IMR-90 (cell line): Measurements from ENCODE around the gene PCGF3. TPM values are rescaled to one million over a fixed set of nuclear protein-coding genes. Genes with fewer than 3 reads are reported as not detected.

Experiments used
- ATAC-seq: fragments of 200-7000 bp; cut with Tn5 transposase; 2 replicates; pipeline ENCODE4 v1.9.1; 2020; ENCODE audit warnings: low read depth, mild to moderate bottlenecking, moderate library complexity
- BruUV-seq: library from RNA; stranded (reverse); fragments of 400-500 nt; replicated peaks from 2 replicates; lab custom pipeline; 2021; lab: Mats Ljungman, UMichigan
- CTCF ChIA-PET: fragments of 300-600 bp; formaldehyde crosslinking; extraction: SDS; loops from one replicate; lab custom pipeline; 2021; ENCODE audit warnings: antibody characterized with exemption; lab: Yijun Ruan, JAX
- POLR2A ChIA-PET: fragments of 300-600 bp; sonication (Branson Sonifier 250); formaldehyde crosslinking; loops from one replicate; lab custom pipeline; 2022; ENCODE audit warnings: antibody characterized with exemption; ENCODE audit not compliant: unreplicated experiment; lab: Charles Lee
- DNase-seq: peaks from one replicate; pipeline ENCODE4 v3.0.0; 2013
- H2AFZ ChIP-seq: replicated peaks from 2 replicates; pipeline ENCODE3; 2013; ENCODE audit warnings: low read length, mild to moderate bottlenecking; ENCODE audit not compliant: poor library complexity
- H2AK5ac ChIP-seq: 2 replicates; pipeline ENCODE4 v1.6.1; 2013; ENCODE audit warnings: low read depth, low read length, inconsistent platforms
- H2AK9ac ChIP-seq: replicated peaks from 2 replicates; pipeline ENCODE3; 2013; ENCODE audit warnings: mild to moderate bottlenecking, low read depth, low read length, moderate library complexity; ENCODE audit not compliant: poor library complexity
- H2BK120ac ChIP-seq: 2 replicates; pipeline ENCODE4 v1.6.1; 2013; ENCODE audit warnings: low read depth, low read length, inconsistent platforms
- H2BK15ac ChIP-seq: 3 replicates; pipeline ENCODE4 v1.6.1; 2013; ENCODE audit warnings: low read depth, low read length, inconsistent platforms
- H2BK20ac ChIP-seq: 2 replicates; pipeline ENCODE4 v1.6.1; 2013; ENCODE audit warnings: low read depth, mild to moderate bottlenecking, inconsistent platforms, low read length, moderate library complexity
- H2BK5ac ChIP-seq: 2 replicates; pipeline ENCODE4 v1.6.1; 2013; ENCODE audit warnings: mild to moderate bottlenecking, low read depth, low read length, inconsistent platforms; ENCODE audit not compliant: poor library complexity, severe bottlenecking
- H3K14ac ChIP-seq: replicated peaks from 2 replicates; pipeline ENCODE4 v1.6.1; 2013; ENCODE audit warnings: low read depth, low read length, inconsistent platforms
- H3K18ac ChIP-seq: 2 replicates; pipeline ENCODE4 v1.6.1; 2013; ENCODE audit warnings: low read depth, low read length, control low read depth
- H3K23ac ChIP-seq: 2 replicates; pipeline ENCODE4 v1.6.1; 2013; ENCODE audit warnings: low read depth, low read length, inconsistent platforms
- H3K27ac ChIP-seq: 2 replicates; pipeline ENCODE4 v1.5.1; 2013; ENCODE audit warnings: mild to moderate bottlenecking, control low read depth, low read length; ENCODE audit not compliant: insufficient read depth
- H3K27me3 ChIP-seq: 2 replicates; pipeline ENCODE4 v1.6.1; 2013; ENCODE audit warnings: low read length; ENCODE audit not compliant: control insufficient read depth, insufficient read depth
- H3K36me3 ChIP-seq: 2 replicates; pipeline ENCODE4 v1.6.1; 2013; ENCODE audit warnings: low read length, mixed read lengths; ENCODE audit not compliant: control insufficient read depth, insufficient read depth
- H3K4ac ChIP-seq: 2 replicates; pipeline ENCODE4 v1.6.1; 2013; ENCODE audit warnings: low read depth, low read length, inconsistent platforms
- H3K4me1 ChIP-seq: 2 replicates; pipeline ENCODE4 v1.6.1; 2013; ENCODE audit warnings: low read length, mixed read lengths; ENCODE audit not compliant: control insufficient read depth, insufficient read depth
- H3K4me2 ChIP-seq: 2 replicates; pipeline ENCODE4 v1.6.1; 2013; ENCODE audit warnings: low read depth, mild to moderate bottlenecking, control low read depth, low read length, moderate library complexity
- H3K4me3 ChIP-seq: 2 replicates; pipeline ENCODE4 v1.5.1; 2013; ENCODE audit warnings: low read depth, mild to moderate bottlenecking, control low read depth, low read length, moderate library complexity; ENCODE audit not compliant: insufficient read depth
- H3K56ac ChIP-seq: 2 replicates; pipeline ENCODE4 v1.6.1; 2013; ENCODE audit warnings: low read length, inconsistent platforms; ENCODE audit not compliant: insufficient read depth; ENCODE audit errors: extremely low read depth
- H3K79me1 ChIP-seq, 2 experiments: 2 replicates each; pipeline ENCODE4 v1.6.1; 2013; ENCODE audit warnings: low read length in 2 of 2, inconsistent platforms in 1 of 2, low read depth in 1 of 2
- H3K9ac ChIP-seq: 2 replicates; pipeline ENCODE4 v1.6.1; 2013; ENCODE audit warnings: low read depth, low read length, control low read depth
- H3K9me1 ChIP-seq: 2 replicates; pipeline ENCODE4 v1.6.1; 2013; ENCODE audit warnings: low read length, inconsistent platforms; ENCODE audit not compliant: insufficient read depth
- H3K9me3 ChIP-seq: 2 replicates; pipeline ENCODE4 v1.6.1; 2013; ENCODE audit warnings: low read length; ENCODE audit not compliant: control insufficient read depth, insufficient read depth
- H4K20me1 ChIP-seq: 2 replicates; pipeline ENCODE4 v1.6.1; 2013; ENCODE audit warnings: low read length, inconsistent platforms; ENCODE audit not compliant: insufficient read depth
- H4K5ac ChIP-seq: 2 replicates; pipeline ENCODE4 v1.6.1; 2013; ENCODE audit warnings: mild to moderate bottlenecking, low read depth, low read length, control low read depth
- H4K8ac ChIP-seq, 2 experiments: 2 replicates each; pipeline ENCODE4 v1.6.1; 2013; ENCODE audit warnings: low read depth in 2 of 2, low read length in 2 of 2, control low read depth in 1 of 2, inconsistent platforms in 1 of 2
- H4K91ac ChIP-seq: 2 replicates; pipeline ENCODE4 v1.6.1; 2013; ENCODE audit warnings: low read depth, low read length, inconsistent platforms; ENCODE audit not compliant: insufficient read depth
- BHLHE40 ChIP-seq: fragments of 150-350 bp; IDR thresholded peaks from 2 replicates; pipeline ENCODE4 v1.6.1; 2016; ENCODE audit warnings: mild to moderate bottlenecking, low read depth, low read length
- CEBPB ChIP-seq: IDR thresholded peaks from 2 replicates; pipeline ENCODE4 v1.6.1; 2012; ENCODE audit warnings: low read depth, low read length, improper control_type of control experiment
- CHD1 ChIP-seq: IDR thresholded peaks from 2 replicates; pipeline ENCODE4 v1.6.1; 2012; ENCODE audit warnings: low read depth, low read length, improper control_type of control experiment
- CTCF ChIP-seq: conservative IDR thresholded peaks from 2 replicates; pipeline ENCODE4 v1.5.1; 2012; ENCODE audit warnings: mild to moderate bottlenecking, low read depth, low read length, improper control_type of control experiment
- ELK1 ChIP-seq: fragments of 150-350 bp; IDR thresholded peaks from 2 replicates; pipeline ENCODE4 v1.6.1; 2016; ENCODE audit warnings: low read depth, mild to moderate bottlenecking, low read length, moderate library complexity, borderline replicate concordance
- FOS ChIP-seq: fragments of 150-350 bp; IDR thresholded peaks from 2 replicates; pipeline ENCODE4 v1.6.1; 2016; ENCODE audit warnings: low read depth, low read length
- MAFK ChIP-seq: IDR thresholded peaks from 2 replicates; pipeline ENCODE4 v1.6.1; 2012; ENCODE audit warnings: low read depth, low read length, improper control_type of control experiment
- MAZ ChIP-seq: IDR thresholded peaks from 2 replicates; pipeline ENCODE4 v1.6.1; 2012; ENCODE audit warnings: low read depth, mild to moderate bottlenecking, low read length, improper control_type of control experiment, moderate library complexity, borderline replicate concordance
- MXI1 ChIP-seq: IDR thresholded peaks from 2 replicates; pipeline ENCODE4 v1.6.1; 2012; ENCODE audit warnings: low read depth, mild to moderate bottlenecking, low read length, moderate library complexity, borderline replicate concordance
- NFE2L2 ChIP-seq: fragments of 150-350 bp; IDR thresholded peaks from 2 replicates; pipeline ENCODE4 v1.6.1; 2016; ENCODE audit warnings: low read depth, mild to moderate bottlenecking, low read length
- POLR2A ChIP-seq: IDR thresholded peaks from 2 replicates; pipeline ENCODE4 v1.6.1; 2012; ENCODE audit warnings: mild to moderate bottlenecking, low read depth, low read length
- RAD21 ChIP-seq: IDR thresholded peaks from 2 replicates; pipeline ENCODE4 v1.6.1; 2012; ENCODE audit warnings: low read length, improper control_type of control experiment
- RCOR1 ChIP-seq: IDR thresholded peaks from 2 replicates; pipeline ENCODE4 v1.6.1; 2012; ENCODE audit warnings: mild to moderate bottlenecking, low read length, improper control_type of control experiment; ENCODE audit not compliant: insufficient replicate concordance
- RFX5 ChIP-seq: IDR thresholded peaks from 2 replicates; pipeline ENCODE4 v1.8.0; 2012; ENCODE audit warnings: low read depth, mild to moderate bottlenecking, low read length, moderate library complexity
- SMC3 ChIP-seq: fragments of 150-350 bp; IDR thresholded peaks from 2 replicates; pipeline ENCODE4 v1.6.1; 2016; ENCODE audit warnings: low read depth, mild to moderate bottlenecking, antibody characterized with exemption, low read length, moderate library complexity
- USF2 ChIP-seq: fragments of 150-350 bp; IDR thresholded peaks from 2 replicates; pipeline ENCODE4 v1.6.1; 2017; ENCODE audit warnings: mild to moderate bottlenecking, antibody characterized with exemption, low read length, low read depth
- WGBS, 2 experiments: methylation state at CpG; one replicate each; pipeline versions ENCODE4 v1.1.5 to v1.1.7; 2013; ENCODE audit warnings: missing lambda C conversion rate in 2 of 2; ENCODE audit not compliant: insufficient read length in 1 of 2; ENCODE audit errors: extremely low coverage in 2 of 2; 5-methylcytosine and 5-hydroxymethylcytosine counted together
- dilution Hi-C: fragments of 300-500 bp; cut with HindIII; formaldehyde crosslinking; loops from one replicate; pipeline ENCODE4 v1.14.3; 2018; ENCODE audit warnings: low sequenced_read_pairs; ENCODE audit not compliant: unreplicated experiment
- in situ Hi-C: fragments of 300-500 bp; cut with MboI; formaldehyde crosslinking; loops from 3 replicates; pipeline ENCODE4 v1.14.3; 2019; ENCODE audit warnings: low sequenced_read_pairs, inconsistent platforms, mixed read lengths
- intact Hi-C: fragments of 100-400 bp; cut with micrococcal nuclease; formaldehyde crosslinking; loops from 2 replicates; pipeline ENCODE4 v1.10.0; 2022
- polyA plus RNA-seq, 3 experiments: library from polyadenylated mRNA; depleted of rRNA; stranded (reverse); fragments of >200 nt; gene quantifications; 2 replicates each; pipeline ENCODE4 v1.2.3, GENCODE V29; 2012; ENCODE audit warnings: low replicate concordance in 1 of 3
- total RNA-seq: library from RNA; depleted of rRNA; stranded (reverse); fragments of >200 nt; gene quantifications from 2 replicates; pipeline ENCODE4 v1.2.3, GENCODE V29; 2012

PCGF3 gene
- total and polyA plus RNA-seq, 2 of the 4 experiments (the other 2 are of a cell fraction) = 40.0 to 55.3 TPM

- Histone ChIP-seq H3K9me3 (no peaks in the 10 kb centered on the region), H2BK20ac (no peak overlapping the region), H3K27ac (no peak overlapping the region), H3K56ac (no peak overlapping the region), H3K9me1 (peaks cover 8% of the 10 kb centered on the region; the same call in 1 of the 2 replicates), H3K9ac (no peak overlapping the region), H3K4me3 (no peak overlapping the region), H2AFZ (no peak overlapping the region), H3K14ac (no peak overlapping the region), H4K8ac (no peak overlapping the region), H3K36me3 (peaks cover 22% of the 10 kb centered on the region), H3K18ac (no peak overlapping the region), H2BK15ac (no peak overlapping the region), H3K4ac (no peak overlapping the region), H3K4me1 (peaks cover 3% of the 10 kb centered on the region), H3K4me2 (no peak overlapping the region), H3K27me3 (no peaks in the 10 kb centered on the region), H4K91ac (no peak overlapping the region), H3K23ac (no peak overlapping the region), H2AK9ac (no peak overlapping the region), H2AK5ac (no peak overlapping the region), H4K20me1 (peaks cover 80% of the 10 kb centered on the region), H2BK120ac (no peak overlapping the region), H4K5ac (no peak overlapping the region), H2BK5ac (no peak overlapping the region), H3K79me1 (peaks cover 4 to 52% of the 10 kb centered on the region in 2 experiments; a peak in 3 of 4 replicates)
- POLR2A ChIA-PET = no interaction called here
- ATAC-seq (no peak), DNase-seq (no peak)
- BruUV-seq = no TSS peak
- no peak for TF ChIP-seq ELK1
- TF ChIP-seq CTCF = no peak
- no peak for TF ChIP-seq MXI1
- no peak for TF ChIP-seq RAD21
- TF ChIP-seq NFE2L2 = no peak
- TF ChIP-seq RFX5 = no peak
- no peak for TF ChIP-seq USF2
- TF ChIP-seq SMC3 = no peak
- TF ChIP-seq CHD1 = no peak
- no peak for TF ChIP-seq RCOR1
- TF ChIP-seq POLR2A = no peak
- no peak for TF ChIP-seq CEBPB
- TF ChIP-seq MAZ = no peak
- TF ChIP-seq BHLHE40 = no peak
- no peak for TF ChIP-seq FOS
- TF ChIP-seq MAFK = no peak
- in situ Hi-C loops (no loop called here), intact Hi-C loops (no loop called here), dilution Hi-C loops (no loop called here)
- WGBS, 2 experiments = 83% methylated on average over 9 of the region's 34 CpGs; no CpG with 5 or more reads in 1 of the 2 experiments
- CTCF ChIA-PET = no interaction called here
Measured at GRCh38 chr4:717601-718320, 12.1 kb downstream of the PCGF3 start.
